K562 (cell line): ENCODE data around the gene ANKS1B.

Experiments used
- CHD2 ChIP-seq: IDR thresholded peaks from 2 replicates; pipeline ENCODE4 v1.6.1; 2011; ENCODE audit warnings: low read depth, low read length
- FOXP1 ChIP-seq: sonication (generic); formaldehyde crosslinking; IDR thresholded peaks from 2 replicates; pipeline ENCODE4 v1.8.0; 2022; ENCODE audit warnings: mild to moderate bottlenecking, missing genetic modification reagents
- MYC ChIP-seq, 2 experiments: fragments of 250-450 bp in 1 of 2; sonication (Bioruptor Pico) in 1 of 2; IDR thresholded peaks; 2 replicates each; pipeline versions ENCODE4 v1.5.1 to v1.6.1; 2012 to 2021; ENCODE audit warnings: low read depth in 2 of 2, borderline replicate concordance in 1 of 2, improper control_type of control experiment in 1 of 2, low read length in 1 of 2, mild to moderate bottlenecking in 1 of 2, moderate library complexity in 1 of 2
- NFRKB ChIP-seq: fragments of 450-650 bp; IDR thresholded peaks from 2 replicates; pipeline ENCODE4 v1.6.1; 2016; ENCODE audit warnings: low read depth
- RAD51 ChIP-seq: fragments of 450-650 bp; IDR thresholded peaks from 2 replicates; pipeline ENCODE4 v1.7.1; 2016; ENCODE audit warnings: low read depth, mild to moderate bottlenecking, borderline replicate concordance
- XRCC5 ChIP-seq: fragments of 200-400 bp; formaldehyde crosslinking; IDR thresholded peaks from 2 replicates; pipeline ENCODE4 v1.6.1; 2017; ENCODE audit warnings: low read depth, mild to moderate bottlenecking, low read length
- TF ChIP-seq, protein P1 (sequence below), 2 experiments: IDR thresholded peaks; 2 replicates each; pipeline ENCODE4 v1.6.1; 2012; ENCODE audit warnings: improper control_type of control experiment in 2 of 2, low read depth in 2 of 2, low read length in 2 of 2, borderline replicate concordance in 1 of 2
- TF ChIP-seq, protein P2 (sequence below), 3 experiments: IDR thresholded peaks in 2 of 3; conservative IDR thresholded peaks in 1 of 3; 2 replicates each; pipeline ENCODE4 v1.5.1; 2011 to 2012; ENCODE audit warnings: low read length in 3 of 3, mild to moderate bottlenecking in 3 of 3, control low read depth in 2 of 3, improper control_type of control experiment in 1 of 3, inconsistent platforms in 1 of 3, low read depth in 1 of 3, mixed read lengths in 1 of 3, moderate library complexity in 1 of 3; ENCODE audit not compliant: insufficient read depth in 2 of 3

DNA sequence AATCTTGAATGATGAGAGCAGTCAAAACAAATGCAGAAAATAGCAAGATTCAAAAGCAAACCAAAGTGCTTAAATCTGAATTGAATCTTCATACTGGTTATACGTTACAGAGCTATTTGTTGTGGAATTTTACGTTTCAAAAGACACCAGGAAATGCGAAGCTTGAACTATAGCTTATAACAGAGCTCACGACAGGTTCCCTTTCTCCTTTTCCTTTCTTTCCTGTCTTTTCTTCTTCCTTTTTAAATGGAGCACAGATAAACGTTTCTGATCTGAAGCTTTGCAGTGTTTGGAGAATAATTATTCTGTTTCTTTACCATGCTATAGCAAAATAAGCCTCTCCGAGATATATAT is 829.8 kb downstream of the ANKS1B start:
- TF ChIP-seq MYC (IDR thresholded peaks at IDR 0.05; ENCODE audit: low read depth, low read length) (no peak), MYC (CRISPR knock-in tag; IDR thresholded peaks at IDR 0.05; ENCODE audit: borderline replicate concordance, low read depth) (no peak), CHD2 (no peak), FOXP1 (CRISPR knock-in tag) (no peak), XRCC5 (no peak), NFRKB (no peak), RAD51 (no peak)
- TF ChIP-seq, protein P1, sequence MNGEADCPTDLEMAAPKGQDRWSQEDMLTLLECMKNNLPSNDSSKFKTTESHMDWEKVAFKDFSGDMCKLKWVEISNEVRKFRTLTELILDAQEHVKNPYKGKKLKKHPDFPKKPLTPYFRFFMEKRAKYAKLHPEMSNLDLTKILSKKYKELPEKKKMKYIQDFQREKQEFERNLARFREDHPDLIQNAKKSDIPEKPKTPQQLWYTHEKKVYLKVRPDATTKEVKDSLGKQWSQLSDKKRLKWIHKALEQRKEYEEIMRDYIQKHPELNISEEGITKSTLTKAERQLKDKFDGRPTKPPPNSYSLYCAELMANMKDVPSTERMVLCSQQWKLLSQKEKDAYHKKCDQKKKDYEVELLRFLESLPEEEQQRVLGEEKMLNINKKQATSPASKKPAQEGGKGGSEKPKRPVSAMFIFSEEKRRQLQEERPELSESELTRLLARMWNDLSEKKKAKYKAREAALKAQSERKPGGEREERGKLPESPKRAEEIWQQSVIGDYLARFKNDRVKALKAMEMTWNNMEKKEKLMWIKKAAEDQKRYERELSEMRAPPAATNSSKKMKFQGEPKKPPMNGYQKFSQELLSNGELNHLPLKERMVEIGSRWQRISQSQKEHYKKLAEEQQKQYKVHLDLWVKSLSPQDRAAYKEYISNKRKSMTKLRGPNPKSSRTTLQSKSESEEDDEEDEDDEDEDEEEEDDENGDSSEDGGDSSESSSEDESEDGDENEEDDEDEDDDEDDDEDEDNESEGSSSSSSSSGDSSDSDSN (IDR thresholded peaks at IDR 0.05; ENCODE audit: borderline replicate concordance in 1 of 2, low read depth in 2 of 2, low read length in 2 of 2) = no peak
- TF ChIP-seq, protein P2, sequence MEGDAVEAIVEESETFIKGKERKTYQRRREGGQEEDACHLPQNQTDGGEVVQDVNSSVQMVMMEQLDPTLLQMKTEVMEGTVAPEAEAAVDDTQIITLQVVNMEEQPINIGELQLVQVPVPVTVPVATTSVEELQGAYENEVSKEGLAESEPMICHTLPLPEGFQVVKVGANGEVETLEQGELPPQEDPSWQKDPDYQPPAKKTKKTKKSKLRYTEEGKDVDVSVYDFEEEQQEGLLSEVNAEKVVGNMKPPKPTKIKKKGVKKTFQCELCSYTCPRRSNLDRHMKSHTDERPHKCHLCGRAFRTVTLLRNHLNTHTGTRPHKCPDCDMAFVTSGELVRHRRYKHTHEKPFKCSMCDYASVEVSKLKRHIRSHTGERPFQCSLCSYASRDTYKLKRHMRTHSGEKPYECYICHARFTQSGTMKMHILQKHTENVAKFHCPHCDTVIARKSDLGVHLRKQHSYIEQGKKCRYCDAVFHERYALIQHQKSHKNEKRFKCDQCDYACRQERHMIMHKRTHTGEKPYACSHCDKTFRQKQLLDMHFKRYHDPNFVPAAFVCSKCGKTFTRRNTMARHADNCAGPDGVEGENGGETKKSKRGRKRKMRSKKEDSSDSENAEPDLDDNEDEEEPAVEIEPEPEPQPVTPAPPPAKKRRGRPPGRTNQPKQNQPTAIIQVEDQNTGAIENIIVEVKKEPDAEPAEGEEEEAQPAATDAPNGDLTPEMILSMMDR (IDR thresholded peaks at IDR 0.05 in 2 of 3, conservative IDR thresholded peaks at IDR 0.05 in 1 of 3; ENCODE audit: insufficient read depth in 2 of 3, low read depth in 1 of 3, low read length in 3 of 3) = no peak
